GM19239 (cell line): ENCODE results near the gene INHBB.
"Not testable (repeated sequence)": the region's sequence is repeated elsewhere in the genome, so short reads cannot be mapped to it uniquely, and the experiment has no call there.

Source experiments
- DNase-seq: peaks from one replicate; pipeline ENCODE4 v3.0.0; 2011; ENCODE audit warnings: low spot score; ENCODE audit not compliant: insufficient read length
- FAIRE-seq: peaks from 2 replicates; lab custom pipeline; 2011; peaks lifted over from hg19 to GRCh38; lab: Jason Lieb, UNC

The INHBB gene

GRCh38 chr2:120376101-120376500 lies 30.2 kb downstream of the INHBB start:
- no peak for FAIRE-seq
- no peak for DNase-seq

GRCh38 chr2:120376679-120377640 lies 31.0 kb downstream of the INHBB start:
- FAIRE-seq (no peak), DNase-seq (no peak)

- FAIRE-seq, result no peak
- no peak for DNase-seq
Observed at GRCh38 chr2:120378605-120379004, 32.7 kb downstream of the INHBB start.

GRCh38 chr2:120379916-120380893 lies 34.3 kb downstream of the INHBB start:
- FAIRE-seq, result no peak
- no peak for DNase-seq

GRCh38 chr2:120381192-120381591 lies 35.3 kb downstream of the INHBB start:
- FAIRE-seq (no peak), DNase-seq (no peak)

- no peak for FAIRE-seq
- no peak for DNase-seq
Observed at GRCh38 chr2:120381661-120382060, 35.7 kb downstream of the INHBB start.

GRCh38 chr2:120382541-120383144 lies 36.7 kb downstream of the INHBB start:
- no peak for DNase-seq
- FAIRE-seq, result no peak

GRCh38 chr2:120383191-120383590 lies 37.3 kb downstream of the INHBB start:
- DNase-seq, result no peak
- no peak for FAIRE-seq

- FAIRE-seq (no peak), DNase-seq (no peak)
Observed at GRCh38 chr2:120383631-120384340, 37.9 kb downstream of the INHBB start.

- DNase-seq, result no peak
- no peak for FAIRE-seq
Observed at GRCh38 chr2:120384486-120385354, 38.8 kb downstream of the INHBB start.

GRCh38 chr2:120385355-120386127 lies 39.6 kb downstream of the INHBB start:
- no peak for FAIRE-seq
- no peak for DNase-seq

GRCh38 chr2:120388222-120389035 lies 42.5 kb downstream of the INHBB start:
- FAIRE-seq, result no peak
- no peak for DNase-seq

- FAIRE-seq, result no peak
- no peak for DNase-seq
Observed at GRCh38 chr2:120389036-120389391, 43.1 kb downstream of the INHBB start.

GRCh38 chr2:120390381-120391055 lies 44.6 kb downstream of the INHBB start:
- DNase-seq (no peak), FAIRE-seq (no peak)

- DNase-seq, FAIRE-seq: not testable (repeated sequence)
Observed at GRCh38 chr2:120391382-120391781, 45.4 kb downstream of the INHBB start.

GRCh38 chr2:120391911-120392665 lies 46.2 kb downstream of the INHBB start:
- FAIRE-seq, result no peak
- no peak for DNase-seq
